ENCODE measurements around the gene COG5.

COG5 gene

GRCh38 chr7:107479303-107479702 lies 84.4 kb downstream of the COG5 start:
- no peak overlapping the region for H3K4me3 ChIP-seq (ENCODE audit: low read depth in 1 of 2, low read length in 2 of 2)
- H3K4me1 ChIP-seq (ENCODE audit: control insufficient read depth in 1 of 2, insufficient read depth in 2 of 2, low read length in 2 of 2), result no peaks in the 10 kb centered on the region
- H3K27me3 ChIP-seq (ENCODE audit: low read depth, low read length), result no peaks in the 10 kb centered on the region
- no peak overlapping the region for H3K27ac ChIP-seq (ENCODE audit: low read length)
- no peaks in the 10 kb centered on the region for H3K9me3 ChIP-seq (ENCODE audit: control insufficient read depth in 1 of 2, low read length in 2 of 2)
- no peaks in the 10 kb centered on the region for H3K36me3 ChIP-seq (ENCODE audit: control insufficient read depth in 1 of 2, insufficient read depth in 2 of 2, low read length in 2 of 2)

- Histone ChIP-seq H3K27me3 (ENCODE audit: low read depth, low read length) (no peaks in the 10 kb centered on the region), H3K36me3 (ENCODE audit: control insufficient read depth in 1 of 2, insufficient read depth in 2 of 2, low read length in 2 of 2) (no peaks in the 10 kb centered on the region), H3K9me3 (ENCODE audit: control insufficient read depth in 1 of 2, low read length in 2 of 2) (no peaks in the 10 kb centered on the region), H3K27ac (ENCODE audit: low read length) (no peak overlapping the region), H3K4me1 (ENCODE audit: control insufficient read depth in 1 of 2, insufficient read depth in 2 of 2, low read length in 2 of 2) (no peaks in the 10 kb centered on the region), H3K4me3 (ENCODE audit: low read depth in 1 of 2, low read length in 2 of 2) (no peak overlapping the region)
Measured at GRCh38 chr7:107474104-107474521, 89.6 kb downstream of the COG5 start.

- no peaks in the 10 kb centered on the region for H3K4me1 ChIP-seq (ENCODE audit: control insufficient read depth in 1 of 2, insufficient read depth in 2 of 2, low read length in 2 of 2)
- H3K36me3 ChIP-seq (ENCODE audit: control insufficient read depth in 1 of 2, insufficient read depth in 2 of 2, low read length in 2 of 2), result no peaks in the 10 kb centered on the region
Measured at GRCh38 chr7:107472116-107472515, 91.6 kb downstream of the COG5 start.

GRCh38 chr7:107471292-107472070 lies 92.2 kb downstream of the COG5 start:
- no peak overlapping the region for H3K27ac ChIP-seq (ENCODE audit: low read length)
- H3K9me3 ChIP-seq (ENCODE audit: control insufficient read depth in 1 of 2, low read length in 2 of 2), result no peaks in the 10 kb centered on the region
- H3K36me3 ChIP-seq (ENCODE audit: control insufficient read depth in 1 of 2, insufficient read depth in 2 of 2, low read length in 2 of 2), result no peaks in the 10 kb centered on the region
- no peaks in the 10 kb centered on the region for H3K4me1 ChIP-seq (ENCODE audit: control insufficient read depth in 1 of 2, insufficient read depth in 2 of 2, low read length in 2 of 2)
- no peaks in the 10 kb centered on the region for H3K27me3 ChIP-seq (ENCODE audit: low read depth, low read length)
- no peak overlapping the region for H3K4me3 ChIP-seq (ENCODE audit: low read depth in 1 of 2, low read length in 2 of 2)

More at GRCh38 chr7:107472116-107472515, 91.6 kb downstream of the COG5 start:
- H3K9me3 ChIP-seq (ENCODE audit: control insufficient read depth in 1 of 2, low read length in 2 of 2), result no peaks in the 10 kb centered on the region
- no peaks in the 10 kb centered on the region for H3K27me3 ChIP-seq (ENCODE audit: low read depth, low read length)
- H3K27ac ChIP-seq (ENCODE audit: low read length), result no peak overlapping the region
- no peak overlapping the region for H3K4me3 ChIP-seq (ENCODE audit: low read depth in 1 of 2, low read length in 2 of 2)

GRCh38 chr7:107469929-107470328 lies 93.8 kb downstream of the COG5 start, which contains the start of gene GPR22:
Gene GPR22, plus strand, starts transcription at chr7:107470057. Its CDS starts 4,004 bp downstream, at chr7:107474061.
- no peaks in the 10 kb centered on the region for H3K9me3 ChIP-seq (ENCODE audit: control insufficient read depth in 1 of 2, low read length in 2 of 2)
- no peak within 1 kb of the TSS for H3K27ac ChIP-seq (ENCODE audit: low read length)
- no peaks in the 10 kb centered on the region for H3K27me3 ChIP-seq (ENCODE audit: low read depth, low read length)
- no peaks in the 10 kb centered on the region for H3K36me3 ChIP-seq (ENCODE audit: control insufficient read depth in 1 of 2, insufficient read depth in 2 of 2, low read length in 2 of 2)
- no peaks in the 10 kb centered on the region for H3K4me1 ChIP-seq (ENCODE audit: control insufficient read depth in 1 of 2, insufficient read depth in 2 of 2, low read length in 2 of 2)
- H3K4me3 ChIP-seq (ENCODE audit: low read depth in 1 of 2, low read length in 2 of 2), result no peak within 1 kb of the TSS

- Histone ChIP-seq H3K36me3 (ENCODE audit: control insufficient read depth in 1 of 2, insufficient read depth in 2 of 2, low read length in 2 of 2) (no peaks in the 10 kb centered on the region), H3K27ac (ENCODE audit: low read length) (no peak overlapping the region), H3K27me3 (ENCODE audit: low read depth, low read length) (no peaks in the 10 kb centered on the region), H3K4me1 (ENCODE audit: control insufficient read depth in 1 of 2, insufficient read depth in 2 of 2, low read length in 2 of 2) (no peaks in the 10 kb centered on the region), H3K9me3 (ENCODE audit: control insufficient read depth in 1 of 2, low read length in 2 of 2) (no peaks in the 10 kb centered on the region), H3K4me3 (ENCODE audit: low read depth in 1 of 2, low read length in 2 of 2) (no peak overlapping the region)
Measured at GRCh38 chr7:107468824-107469223, 94.9 kb downstream of the COG5 start.

- H3K4me1 ChIP-seq (ENCODE audit: control insufficient read depth in 1 of 2, insufficient read depth in 2 of 2, low read length in 2 of 2), result no peaks in the 10 kb centered on the region
- H3K36me3 ChIP-seq (ENCODE audit: control insufficient read depth in 1 of 2, insufficient read depth in 2 of 2, low read length in 2 of 2), result no peaks in the 10 kb centered on the region
- no peak overlapping the region for H3K4me3 ChIP-seq (ENCODE audit: low read depth in 1 of 2, low read length in 2 of 2)
- H3K9me3 ChIP-seq (ENCODE audit: control insufficient read depth in 1 of 2, low read length in 2 of 2), result no peaks in the 10 kb centered on the region
- H3K27me3 ChIP-seq (ENCODE audit: low read depth, low read length), result no peaks in the 10 kb centered on the region
- no peak overlapping the region for H3K27ac ChIP-seq (ENCODE audit: low read length)
Measured at GRCh38 chr7:107467972-107468371, 95.7 kb downstream of the COG5 start.

GRCh38 chr7:107464666-107465226 lies 99.0 kb downstream of the COG5 start:
- H3K4me1 ChIP-seq (ENCODE audit: control insufficient read depth in 1 of 2, insufficient read depth in 2 of 2, low read length in 2 of 2), result no peaks in the 10 kb centered on the region
- no peak overlapping the region for H3K4me3 ChIP-seq (ENCODE audit: low read depth in 1 of 2, low read length in 2 of 2)
- H3K27ac ChIP-seq (ENCODE audit: low read length), result no peak overlapping the region
- H3K36me3 ChIP-seq (ENCODE audit: control insufficient read depth in 1 of 2, insufficient read depth in 2 of 2, low read length in 2 of 2), result no peaks in the 10 kb centered on the region
- no peaks in the 10 kb centered on the region for H3K9me3 ChIP-seq (ENCODE audit: control insufficient read depth in 1 of 2, low read length in 2 of 2)
- H3K27me3 ChIP-seq (ENCODE audit: low read depth, low read length), result no peaks in the 10 kb centered on the region

- Histone ChIP-seq H3K4me3 (ENCODE audit: low read depth in 1 of 2, low read length in 2 of 2) (no peak overlapping the region), H3K27me3 (ENCODE audit: low read depth, low read length) (no peaks in the 10 kb centered on the region), H3K27ac (ENCODE audit: low read length) (no peak overlapping the region), H3K36me3 (ENCODE audit: control insufficient read depth in 1 of 2, insufficient read depth in 2 of 2, low read length in 2 of 2) (peaks cover 0 to 2% of the 10 kb centered on the region in 2 donors), H3K4me1 (ENCODE audit: control insufficient read depth in 1 of 2, insufficient read depth in 2 of 2, low read length in 2 of 2) (no peaks in the 10 kb centered on the region), H3K9me3 (ENCODE audit: control insufficient read depth in 1 of 2, low read length in 2 of 2) (no peaks in the 10 kb centered on the region)
Measured at GRCh38 chr7:107463139-107464078, 100.3 kb downstream of the COG5 start.

GRCh38 chr7:107461938-107462533 lies 101.7 kb downstream of the COG5 start:
- Histone ChIP-seq H3K27me3 (ENCODE audit: low read depth, low read length) (no peaks in the 10 kb centered on the region), H3K4me1 (ENCODE audit: control insufficient read depth in 1 of 2, insufficient read depth in 2 of 2, low read length in 2 of 2) (no peaks in the 10 kb centered on the region), H3K36me3 (ENCODE audit: control insufficient read depth in 1 of 2, insufficient read depth in 2 of 2, low read length in 2 of 2) (peaks cover 0 to 8% of the 10 kb centered on the region in 2 donors), H3K4me3 (ENCODE audit: low read depth in 1 of 2, low read length in 2 of 2) (no peak overlapping the region), H3K27ac (ENCODE audit: low read length) (no peak overlapping the region), H3K9me3 (ENCODE audit: control insufficient read depth in 1 of 2, low read length in 2 of 2) (no peaks in the 10 kb centered on the region)

- Histone ChIP-seq H3K27me3 (ENCODE audit: low read depth, low read length) (no peaks in the 10 kb centered on the region), H3K27ac (ENCODE audit: low read length) (no peak overlapping the region), H3K9me3 (ENCODE audit: control insufficient read depth in 1 of 2, low read length in 2 of 2) (no peaks in the 10 kb centered on the region), H3K36me3 (ENCODE audit: control insufficient read depth in 1 of 2, insufficient read depth in 2 of 2, low read length in 2 of 2) (peaks cover 0 to 6% of the 10 kb centered on the region in 2 donors), H3K4me1 (ENCODE audit: control insufficient read depth in 1 of 2, insufficient read depth in 2 of 2, low read length in 2 of 2) (no peaks in the 10 kb centered on the region), H3K4me3 (ENCODE audit: low read depth in 1 of 2, low read length in 2 of 2) (no peak overlapping the region)
Measured at GRCh38 chr7:107453388-107453787, 110.3 kb downstream of the COG5 start.
